Testis (tissue), 2 donors: ENCODE data around the gene SULT2B1.

Experiments used
- CTCF ChIP-seq, 3 experiments: fragments of 450-650 bp in 2 of 3; fragments of 200-600 bp in 1 of 3; sonication (generic) in 1 of 3; IDR thresholded peaks; one replicate each; pipeline ENCODE4 v1.5.1; 2016 to 2019; ENCODE audit warnings: antibody characterized with exemption in 3 of 3, mild to moderate bottlenecking in 2 of 3, moderate library complexity in 1 of 3
- POLR2A ChIP-seq: fragments of 450-650 bp; IDR thresholded peaks from one replicate; pipeline ENCODE4 v1.6.1; 2017; ENCODE audit warnings: antibody characterized with exemption, mild to moderate bottlenecking, moderate library complexity

GRCh38 chr19:48511321-48511731 is 40.6 kb upstream of the SULT2B1 start:
- TF ChIP-seq POLR2A, result no peak
- TF ChIP-seq CTCF (IDR thresholded peaks at IDR 0.05), result no peak
